GM12801 (cell line): ENCODE measurements around the gene MCM7.

Experiments used
- TF ChIP-seq, protein P1 (sequence below): IDR thresholded peaks from one replicate; pipeline ENCODE4 v1.5.1; 2011; ENCODE audit warnings: control low read depth; ENCODE audit not compliant: insufficient read length; ENCODE audit errors: extremely low read depth

The MCM7 gene

DNA sequence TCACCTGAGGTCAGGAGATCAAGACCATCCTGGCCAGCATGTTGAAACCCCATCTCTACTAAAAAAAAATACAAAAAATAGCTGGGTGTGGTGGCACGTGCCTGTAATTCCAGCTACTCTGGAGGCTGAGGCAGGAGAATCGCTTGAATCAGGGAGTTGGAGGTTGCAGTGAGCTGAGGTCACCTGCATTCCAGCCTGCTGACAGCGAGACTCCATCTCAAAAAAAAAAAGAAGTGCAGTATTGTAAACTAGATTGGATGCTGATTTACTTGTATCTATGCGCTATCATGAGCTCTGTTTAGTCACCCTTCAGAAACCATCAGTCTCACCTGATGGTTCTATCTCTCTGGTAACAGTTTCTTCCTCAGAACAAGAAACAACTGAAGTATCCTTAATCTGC is 37.8 kb downstream of the MCM7 start:
- TF ChIP-seq, protein P1, sequence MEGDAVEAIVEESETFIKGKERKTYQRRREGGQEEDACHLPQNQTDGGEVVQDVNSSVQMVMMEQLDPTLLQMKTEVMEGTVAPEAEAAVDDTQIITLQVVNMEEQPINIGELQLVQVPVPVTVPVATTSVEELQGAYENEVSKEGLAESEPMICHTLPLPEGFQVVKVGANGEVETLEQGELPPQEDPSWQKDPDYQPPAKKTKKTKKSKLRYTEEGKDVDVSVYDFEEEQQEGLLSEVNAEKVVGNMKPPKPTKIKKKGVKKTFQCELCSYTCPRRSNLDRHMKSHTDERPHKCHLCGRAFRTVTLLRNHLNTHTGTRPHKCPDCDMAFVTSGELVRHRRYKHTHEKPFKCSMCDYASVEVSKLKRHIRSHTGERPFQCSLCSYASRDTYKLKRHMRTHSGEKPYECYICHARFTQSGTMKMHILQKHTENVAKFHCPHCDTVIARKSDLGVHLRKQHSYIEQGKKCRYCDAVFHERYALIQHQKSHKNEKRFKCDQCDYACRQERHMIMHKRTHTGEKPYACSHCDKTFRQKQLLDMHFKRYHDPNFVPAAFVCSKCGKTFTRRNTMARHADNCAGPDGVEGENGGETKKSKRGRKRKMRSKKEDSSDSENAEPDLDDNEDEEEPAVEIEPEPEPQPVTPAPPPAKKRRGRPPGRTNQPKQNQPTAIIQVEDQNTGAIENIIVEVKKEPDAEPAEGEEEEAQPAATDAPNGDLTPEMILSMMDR: no peak

DNA sequence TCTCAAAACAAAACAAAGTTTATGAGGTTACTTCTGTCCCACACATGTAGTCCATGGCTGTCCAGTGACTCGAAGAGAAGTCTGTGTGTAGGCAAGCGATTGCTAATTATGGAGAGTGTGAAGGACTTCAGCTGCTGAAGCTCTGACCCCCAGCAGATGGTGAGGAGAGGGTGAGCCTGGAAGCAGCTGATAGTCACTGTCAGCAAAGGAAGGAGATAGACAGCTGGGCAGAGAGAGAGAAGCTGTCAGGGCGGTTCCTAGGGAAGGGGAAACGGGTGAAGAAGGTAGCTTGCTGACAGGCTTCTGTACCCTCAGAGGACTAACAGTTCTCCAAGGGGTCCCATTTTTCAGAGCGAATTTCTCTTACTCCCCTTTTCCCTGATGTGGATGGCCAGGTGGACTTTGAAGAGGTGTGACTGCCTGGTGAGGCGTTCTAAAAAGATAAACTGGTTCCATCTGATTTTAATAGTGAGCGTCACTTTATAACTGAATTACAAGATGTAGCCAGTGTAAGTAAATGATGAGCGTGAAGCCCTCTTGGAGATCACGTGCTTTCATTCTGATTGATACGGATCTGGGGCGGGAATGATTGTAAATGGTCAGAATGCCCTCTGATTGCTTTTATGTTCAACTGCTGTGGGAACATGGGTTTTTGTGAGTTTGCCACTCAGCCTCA is 39.5 kb downstream of the MCM7 start:
- TF ChIP-seq, protein P1: no peak

DNA sequence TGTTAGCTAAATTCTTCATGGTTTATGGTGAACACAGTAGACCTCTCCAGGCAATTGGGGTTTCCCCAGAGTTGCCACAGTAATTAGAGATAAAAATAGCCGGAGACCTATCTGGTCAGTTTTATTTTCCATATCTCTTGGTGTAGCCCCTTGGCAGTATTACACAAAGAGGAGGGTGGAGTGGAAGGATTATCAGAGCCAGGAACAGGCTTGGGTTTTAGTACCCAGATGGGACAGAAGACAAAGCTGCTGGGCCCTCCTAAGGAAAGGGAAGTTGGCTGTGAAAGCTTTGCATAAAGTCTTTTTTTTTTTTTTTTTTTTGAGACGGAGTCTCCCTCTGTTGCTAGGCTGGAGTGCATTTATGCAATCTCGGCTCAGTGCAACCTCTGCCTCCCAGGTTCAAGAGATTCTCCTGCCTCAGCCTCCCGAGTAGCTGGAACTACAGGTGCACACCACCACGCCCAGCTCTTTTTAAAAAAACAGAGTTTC is 41.9 kb downstream of the MCM7 start:
- TF ChIP-seq, protein P1: no peak

DNA sequence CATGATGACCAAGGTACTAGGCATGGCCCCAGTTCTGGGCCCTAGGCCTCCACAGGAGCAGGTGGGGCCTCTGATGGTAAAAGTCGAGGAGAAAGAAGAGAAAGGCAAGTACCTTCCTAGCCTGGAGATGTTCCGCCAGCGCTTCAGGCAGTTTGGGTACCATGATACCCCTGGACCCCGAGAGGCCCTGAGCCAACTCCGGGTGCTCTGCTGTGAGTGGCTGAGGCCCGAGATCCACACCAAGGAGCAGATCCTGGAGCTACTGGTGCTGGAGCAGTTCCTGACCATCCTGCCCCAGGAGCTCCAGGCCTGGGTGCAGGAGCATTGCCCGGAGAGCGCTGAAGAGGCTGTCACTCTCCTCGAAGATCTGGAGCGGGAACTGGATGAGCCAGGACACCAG is 44.2 kb downstream of the MCM7 start:
- TF ChIP-seq, protein P1: no peak

DNA sequence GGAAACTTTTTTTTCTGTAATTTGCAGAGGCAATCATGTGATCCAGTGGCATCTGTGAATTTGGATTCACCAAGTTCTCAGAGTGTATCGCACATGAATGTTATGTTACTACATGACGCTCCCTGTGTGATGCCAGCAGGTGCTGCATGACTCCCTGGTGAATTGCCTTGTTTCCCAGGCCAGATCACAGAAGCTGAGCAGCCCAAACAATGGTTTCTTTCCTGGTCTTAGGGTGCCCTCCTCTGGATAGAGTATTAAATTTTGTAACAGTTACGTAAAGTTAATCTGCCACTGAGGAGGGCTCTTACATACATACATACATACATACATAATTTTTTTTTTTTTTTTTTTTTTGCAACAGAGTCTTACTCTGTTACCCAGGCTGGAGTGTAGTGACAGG is 48.0 kb downstream of the MCM7 start:
- TF ChIP-seq, protein P1: no peak

DNA sequence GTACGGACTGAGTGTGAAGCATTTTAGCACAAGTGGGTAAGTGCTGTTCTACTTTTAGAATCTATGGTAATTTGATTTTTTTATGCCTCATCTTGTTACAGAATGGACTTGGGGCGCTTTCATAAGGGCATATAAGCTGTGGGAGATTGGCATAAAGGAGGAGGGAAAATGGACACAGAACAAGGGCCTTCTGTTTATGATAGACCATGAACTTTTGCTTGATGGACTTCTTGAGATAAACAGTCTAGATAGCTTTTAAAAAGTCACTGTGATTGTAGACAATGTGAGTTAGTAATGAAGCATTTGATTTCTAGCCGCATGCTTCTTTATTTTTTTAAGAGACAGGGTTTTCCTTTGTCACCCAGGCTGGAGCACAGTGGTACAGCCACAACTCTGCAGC is 49.6 kb downstream of the MCM7 start:
- TF ChIP-seq, protein P1: no peak

DNA sequence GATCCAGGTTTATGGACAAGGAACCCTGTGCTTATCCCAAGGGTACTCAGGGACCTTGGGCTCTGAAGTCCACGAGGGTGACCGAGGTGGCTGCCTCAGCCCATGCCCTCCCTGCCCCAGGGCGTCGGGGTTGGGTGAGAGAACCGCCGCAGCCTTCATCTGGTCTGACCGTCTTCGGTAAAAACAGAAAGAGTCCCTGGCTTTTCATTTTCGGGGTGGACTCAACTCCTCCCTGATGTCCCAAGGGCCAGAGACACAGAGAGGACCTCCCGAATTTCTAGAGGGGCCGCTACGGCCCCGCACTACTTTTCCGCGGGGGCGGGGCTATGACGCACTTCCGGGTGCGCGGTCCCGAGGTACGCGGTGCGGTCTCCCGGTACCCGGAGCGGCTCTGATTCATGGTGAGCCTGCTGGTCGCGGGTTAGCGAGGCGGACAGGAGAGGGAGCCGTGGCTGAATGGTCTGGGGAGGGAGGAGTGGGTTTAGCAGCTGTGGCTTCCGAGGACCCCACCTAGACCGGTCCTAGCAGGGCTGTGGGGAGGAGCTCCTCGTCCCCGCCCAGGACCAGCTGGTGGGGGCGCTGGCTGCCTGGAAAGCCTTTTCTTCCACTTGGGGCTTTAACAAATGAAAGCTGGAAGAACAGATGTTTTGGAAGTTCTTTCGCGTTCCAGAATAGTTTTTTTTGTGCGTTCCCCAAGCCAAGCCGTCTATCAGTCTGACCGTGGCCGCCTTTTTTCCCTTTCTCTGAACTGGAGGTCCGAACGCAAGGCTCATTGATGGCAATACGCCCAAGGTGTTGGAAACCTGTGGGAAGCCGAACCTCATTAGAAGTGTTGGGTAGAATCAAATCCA is 51.5 kb downstream of the MCM7 start, which contains the start of gene ZSCAN21:
Gene ZSCAN21 (plus strand): TSS at position 334 of the 851 bp plus-strand sequence. CDS start 7,233 bp downstream, outside the sequence.
- TF ChIP-seq, protein P1: no peak
